ENCODE data around the gene PHGDH.

PHGDH gene

GRCh38 chr1:119748040-119748439 is 36.3 kb downstream of the PHGDH start:
- H3K27ac ChIP-seq (ENCODE audit: poor library complexity, severe bottlenecking), result no peak overlapping the region
- no peak overlapping the region for H3K4me3 ChIP-seq (ENCODE audit: severe bottlenecking)
- H3K36me3 ChIP-seq (ENCODE audit: low read depth), result peaks cover 17% of the 10 kb centered on the region
- no peak for DNase-seq (ENCODE audit: low spot score)
- H3K27me3 ChIP-seq (ENCODE audit: insufficient read depth, poor library complexity, severe bottlenecking), result no peaks in the 10 kb centered on the region
- H3K4me1 ChIP-seq (ENCODE audit: insufficient read depth, poor library complexity, severe bottlenecking), result peaks cover 8% of the 10 kb centered on the region
- no peak for ATAC-seq (ENCODE audit: low read depth)
- no peak for TF ChIP-seq CTCF (IDR thresholded peaks at IDR 0.05; ENCODE audit: poor library complexity, severe bottlenecking)
- H3K9me3 ChIP-seq (ENCODE audit: severe bottlenecking), result no peaks in the 10 kb centered on the region

GRCh38 chr1:119752592-119752991 is 40.9 kb downstream of the PHGDH start:
- Histone ChIP-seq H3K27me3 (ENCODE audit: insufficient read depth, poor library complexity, severe bottlenecking) (no peaks in the 10 kb centered on the region), H3K36me3 (ENCODE audit: low read depth) (no peaks in the 10 kb centered on the region), H3K9me3 (ENCODE audit: severe bottlenecking) (no peaks in the 10 kb centered on the region), H3K4me3 (ENCODE audit: severe bottlenecking) (no peak overlapping the region), H3K4me1 (ENCODE audit: insufficient read depth, poor library complexity, severe bottlenecking) (peaks cover 3% of the 10 kb centered on the region), H3K27ac (ENCODE audit: poor library complexity, severe bottlenecking) (no peak overlapping the region)
- ATAC-seq (ENCODE audit: low read depth) (no peak), DNase-seq (ENCODE audit: low spot score) (no peak)
- no peak for TF ChIP-seq CTCF (IDR thresholded peaks at IDR 0.05; ENCODE audit: poor library complexity, severe bottlenecking)

- TF ChIP-seq CTCF (IDR thresholded peaks at IDR 0.05; ENCODE audit: poor library complexity, severe bottlenecking), result no peak
- Histone ChIP-seq H3K27ac (ENCODE audit: poor library complexity, severe bottlenecking) (no peak overlapping the region), H3K4me1 (ENCODE audit: insufficient read depth, poor library complexity, severe bottlenecking) (no peaks in the 10 kb centered on the region), H3K36me3 (ENCODE audit: low read depth) (no peaks in the 10 kb centered on the region), H3K4me3 (ENCODE audit: severe bottlenecking) (no peak overlapping the region), H3K27me3 (ENCODE audit: insufficient read depth, poor library complexity, severe bottlenecking) (no peaks in the 10 kb centered on the region), H3K9me3 (ENCODE audit: severe bottlenecking) (no peaks in the 10 kb centered on the region)
- ATAC-seq (ENCODE audit: low read depth), result no peak
- DNase-seq (ENCODE audit: low spot score), result no peak
Observed at GRCh38 chr1:119758584-119758983, 46.9 kb downstream of the PHGDH start.

- Histone ChIP-seq H3K4me1 (ENCODE audit: insufficient read depth, poor library complexity, severe bottlenecking) (no peaks in the 10 kb centered on the region), H3K36me3 (ENCODE audit: low read depth) (no peaks in the 10 kb centered on the region), H3K9me3 (ENCODE audit: severe bottlenecking) (no peaks in the 10 kb centered on the region), H3K27me3 (ENCODE audit: insufficient read depth, poor library complexity, severe bottlenecking) (no peaks in the 10 kb centered on the region), H3K4me3 (ENCODE audit: severe bottlenecking) (no peak overlapping the region), H3K27ac (ENCODE audit: poor library complexity, severe bottlenecking) (no peak overlapping the region)
- ATAC-seq (ENCODE audit: low read depth), result no peak
- TF ChIP-seq CTCF (IDR thresholded peaks at IDR 0.05; ENCODE audit: poor library complexity, severe bottlenecking), result no peak
- DNase-seq (ENCODE audit: low spot score), result no peak
Observed at GRCh38 chr1:119762409-119762808, 50.7 kb downstream of the PHGDH start.

GRCh38 chr1:119762953-119763352 is 51.2 kb downstream of the PHGDH start:
- no peaks in the 10 kb centered on the region for H3K27me3 ChIP-seq (ENCODE audit: insufficient read depth, poor library complexity, severe bottlenecking)
- no peak for ATAC-seq (ENCODE audit: low read depth)
- DNase-seq (ENCODE audit: low spot score), result no peak
- no peaks in the 10 kb centered on the region for H3K9me3 ChIP-seq (ENCODE audit: severe bottlenecking)
- H3K36me3 ChIP-seq (ENCODE audit: low read depth), result no peaks in the 10 kb centered on the region
- no peaks in the 10 kb centered on the region for H3K4me1 ChIP-seq (ENCODE audit: insufficient read depth, poor library complexity, severe bottlenecking)
- TF ChIP-seq CTCF (IDR thresholded peaks at IDR 0.05; ENCODE audit: poor library complexity, severe bottlenecking), result no peak
- no peak overlapping the region for H3K4me3 ChIP-seq (ENCODE audit: severe bottlenecking)
- H3K27ac ChIP-seq (ENCODE audit: poor library complexity, severe bottlenecking), result no peak overlapping the region

Measured in RWPE2 (cell line).